HG03064 (cell line): ENCODE measurements around the gene NCAM1.

Experiments
- ATAC-seq: cut with Tn5 transposase; IDR thresholded peaks from one replicate; pipeline ENCODE4 v1.9.1; 2021; ENCODE audit warnings: low read depth; ENCODE audit not compliant: unreplicated experiment

Gene NCAM1

GRCh38 chr11:113193016-113193415 is 231.8 kb downstream of the NCAM1 start:
- no peak for ATAC-seq

- no peak for ATAC-seq
Observed at GRCh38 chr11:113193946-113194345, 232.7 kb downstream of the NCAM1 start.

- no peak for ATAC-seq
Observed at GRCh38 chr11:113195728-113196127, 234.5 kb downstream of the NCAM1 start.

- no peak for ATAC-seq
Observed at GRCh38 chr11:113197446-113197845, 236.2 kb downstream of the NCAM1 start.

- no peak for ATAC-seq
Observed at GRCh38 chr11:113198972-113199661, 237.9 kb downstream of the NCAM1 start.

DNA sequence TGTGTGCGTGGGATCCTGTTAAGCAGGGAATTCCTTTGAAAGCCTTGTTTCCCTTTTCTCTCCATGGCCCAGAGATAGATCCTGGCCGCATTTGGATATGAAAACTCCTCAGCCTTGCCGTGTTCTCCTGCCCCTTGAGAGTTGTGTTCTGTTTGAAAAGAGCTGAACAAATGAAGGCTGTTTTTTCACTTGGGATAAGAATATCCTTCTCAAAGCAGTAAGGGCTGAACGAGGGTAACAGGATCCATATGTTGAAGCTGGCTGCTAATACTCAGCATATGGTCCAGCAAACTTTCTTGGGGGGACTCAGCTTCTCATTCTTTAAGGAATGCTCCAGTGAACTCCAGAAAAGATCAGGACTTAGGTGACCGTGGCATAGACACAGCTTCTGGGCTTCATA is 238.6 kb downstream of the NCAM1 start:
- no peak for ATAC-seq

DNA sequence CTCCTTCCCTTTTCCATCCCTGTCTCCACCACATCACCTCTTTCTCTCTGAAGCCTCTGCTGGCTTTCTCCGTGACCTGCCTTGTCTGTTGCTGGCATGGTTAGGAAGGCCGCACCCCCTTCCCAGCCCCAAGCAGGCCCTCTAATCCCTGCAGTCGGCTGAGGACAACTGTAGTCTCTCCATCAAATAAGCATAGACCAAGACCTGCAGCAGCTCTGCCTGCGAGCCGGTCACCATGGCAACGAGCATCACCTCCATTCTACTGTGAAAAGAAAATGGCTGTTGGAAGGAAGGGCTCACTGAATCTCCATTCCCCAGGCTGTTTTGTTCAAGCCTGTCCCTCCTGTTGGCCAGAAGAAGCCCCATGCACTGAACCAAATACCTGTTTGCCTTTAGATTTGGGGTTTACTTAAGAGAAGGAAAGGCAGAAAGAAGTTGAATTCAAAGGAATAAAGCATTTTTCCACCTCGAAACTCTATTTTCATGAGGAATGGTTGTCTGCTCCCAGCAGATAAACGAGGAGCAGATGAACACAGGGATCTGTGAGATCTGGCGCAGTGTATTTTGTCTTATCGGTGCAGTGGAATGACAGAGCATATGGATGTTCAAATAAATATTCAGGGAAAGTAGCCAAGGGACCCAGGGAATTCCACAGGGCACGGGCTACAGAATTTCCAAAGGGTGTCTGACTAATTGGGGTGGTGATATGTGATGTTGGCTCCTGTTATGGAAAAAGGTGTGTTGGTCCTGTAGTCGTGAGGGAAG is 240.0 kb downstream of the NCAM1 start:
- no peak for ATAC-seq

DNA sequence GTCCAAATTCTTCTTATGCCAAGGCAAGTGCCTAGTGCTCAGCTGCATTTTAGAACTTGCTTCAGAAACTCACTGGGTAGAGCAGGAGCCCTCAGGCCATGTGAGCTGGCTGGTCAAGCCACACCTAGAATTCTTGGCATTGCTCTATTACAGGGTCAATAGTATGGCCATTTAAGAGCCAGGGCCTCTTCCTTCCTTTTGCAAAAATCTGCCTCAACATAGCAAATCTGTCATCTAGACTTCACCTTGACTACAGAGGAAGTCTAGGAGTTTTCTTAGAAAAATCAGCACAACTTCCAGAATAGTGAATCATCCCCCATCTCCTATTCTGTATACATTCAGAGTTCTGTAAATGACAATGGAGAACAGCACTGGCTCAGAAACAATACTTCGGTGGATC is 241.2 kb downstream of the NCAM1 start:
- no peak for ATAC-seq

- ATAC-seq, result no peak
Observed at GRCh38 chr11:113203141-113203753, 242.0 kb downstream of the NCAM1 start.

- ATAC-seq, result no peak
Observed at GRCh38 chr11:113204280-113204679, 243.1 kb downstream of the NCAM1 start.

DNA sequence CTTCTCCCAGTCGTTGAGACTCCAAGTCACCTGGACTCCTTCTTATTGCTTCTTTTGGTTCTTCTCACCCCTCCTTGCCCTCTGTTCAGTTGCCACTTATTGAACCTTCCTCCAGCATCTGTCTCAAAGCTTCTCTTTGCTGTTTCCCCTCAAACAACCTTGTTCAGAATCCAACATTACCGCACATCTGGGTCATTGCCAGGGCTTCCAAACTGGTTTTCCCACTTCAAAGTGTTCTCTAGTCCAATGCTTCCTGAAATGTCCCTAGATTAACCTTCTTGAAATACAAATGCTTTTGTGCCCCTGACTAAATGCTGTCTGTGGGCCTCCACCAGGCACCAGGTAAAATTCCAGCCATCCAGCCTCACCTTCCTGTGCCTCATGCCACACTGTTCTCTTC is 252.3 kb downstream of the NCAM1 start:
- no peak for ATAC-seq

GRCh38 chr11:113222241-113222640 is 261.0 kb downstream of the NCAM1 start:
- no peak for ATAC-seq

DNA sequence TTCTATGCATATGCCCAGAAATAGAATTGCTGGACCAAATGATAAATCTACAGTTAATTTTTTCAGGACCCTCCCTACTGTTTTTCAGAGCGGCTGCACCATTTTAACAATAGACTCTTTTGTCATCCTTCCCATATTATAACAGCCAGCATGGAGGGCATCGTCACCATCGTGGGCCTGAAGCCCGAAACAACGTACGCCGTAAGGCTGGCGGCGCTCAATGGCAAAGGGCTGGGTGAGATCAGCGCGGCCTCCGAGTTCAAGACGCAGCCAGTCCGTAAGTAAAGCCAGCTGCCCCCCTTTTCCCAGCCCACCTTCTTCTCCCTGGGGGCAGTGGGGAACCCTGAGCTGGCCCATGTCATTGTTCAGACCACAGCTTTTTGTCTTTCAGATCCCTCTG is 273.7 kb downstream of the NCAM1 start:
- no peak for ATAC-seq

DNA sequence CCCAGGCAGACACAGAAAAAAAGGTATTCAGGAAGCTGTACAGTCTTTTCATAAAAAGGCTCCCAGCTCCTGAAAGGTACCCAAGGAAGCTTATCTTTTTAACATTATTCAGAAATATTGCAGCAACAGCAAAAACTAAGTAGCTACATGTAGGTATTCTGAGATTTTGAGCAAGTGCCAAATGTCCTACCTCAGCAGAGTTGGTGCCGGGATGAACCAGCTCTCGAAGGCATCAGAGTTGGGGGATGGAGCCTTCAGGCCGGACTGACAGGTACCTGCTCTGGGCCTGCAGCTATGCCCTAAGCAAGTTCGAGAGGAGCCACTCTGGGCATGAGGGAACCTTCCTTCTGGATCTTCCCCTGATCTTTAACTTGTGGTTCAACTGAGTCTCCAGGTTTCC is 276.0 kb downstream of the NCAM1 start:
- ATAC-seq, result no peak

DNA sequence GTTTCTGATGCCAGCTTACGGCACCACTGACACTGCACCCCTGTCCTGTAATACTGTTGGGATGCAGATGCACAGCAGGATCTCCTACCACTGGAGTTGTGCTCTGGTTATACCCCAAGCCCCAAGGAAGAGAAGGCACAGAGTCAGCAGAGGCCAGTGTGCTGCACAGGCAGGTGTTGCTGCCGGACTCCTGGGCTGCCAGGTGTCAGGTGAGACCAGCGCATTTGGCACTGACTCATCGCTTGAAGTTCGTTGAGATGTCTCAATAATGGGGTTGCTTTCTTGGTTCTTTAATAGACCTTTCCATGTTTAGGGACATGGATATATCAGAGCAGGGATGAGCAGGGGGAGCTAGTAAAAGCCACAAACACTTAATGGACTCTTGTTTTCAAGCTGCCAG is 277.5 kb downstream of the NCAM1 start:
- ATAC-seq, result no peak

DNA sequence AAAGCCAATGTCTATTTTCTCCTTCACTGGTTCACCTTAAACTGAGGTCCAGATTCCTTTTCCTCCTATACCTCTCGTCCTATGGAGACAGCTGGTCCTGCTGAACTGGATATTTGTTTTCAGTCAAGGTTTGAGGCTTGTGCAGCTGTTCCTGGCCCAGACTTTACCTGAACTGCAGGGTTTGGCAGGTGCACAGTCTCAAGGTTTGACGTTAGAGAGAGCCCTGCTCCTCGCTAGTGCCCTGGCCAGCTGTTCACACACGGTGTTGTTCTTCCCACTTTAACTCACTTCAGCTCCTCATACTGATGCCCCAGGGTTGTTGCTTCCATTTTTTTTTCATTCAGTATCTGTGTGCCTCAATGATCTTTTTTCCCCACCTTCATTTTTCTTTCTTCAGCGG is 279.2 kb downstream of the NCAM1 start:
- no peak for ATAC-seq

DNA sequence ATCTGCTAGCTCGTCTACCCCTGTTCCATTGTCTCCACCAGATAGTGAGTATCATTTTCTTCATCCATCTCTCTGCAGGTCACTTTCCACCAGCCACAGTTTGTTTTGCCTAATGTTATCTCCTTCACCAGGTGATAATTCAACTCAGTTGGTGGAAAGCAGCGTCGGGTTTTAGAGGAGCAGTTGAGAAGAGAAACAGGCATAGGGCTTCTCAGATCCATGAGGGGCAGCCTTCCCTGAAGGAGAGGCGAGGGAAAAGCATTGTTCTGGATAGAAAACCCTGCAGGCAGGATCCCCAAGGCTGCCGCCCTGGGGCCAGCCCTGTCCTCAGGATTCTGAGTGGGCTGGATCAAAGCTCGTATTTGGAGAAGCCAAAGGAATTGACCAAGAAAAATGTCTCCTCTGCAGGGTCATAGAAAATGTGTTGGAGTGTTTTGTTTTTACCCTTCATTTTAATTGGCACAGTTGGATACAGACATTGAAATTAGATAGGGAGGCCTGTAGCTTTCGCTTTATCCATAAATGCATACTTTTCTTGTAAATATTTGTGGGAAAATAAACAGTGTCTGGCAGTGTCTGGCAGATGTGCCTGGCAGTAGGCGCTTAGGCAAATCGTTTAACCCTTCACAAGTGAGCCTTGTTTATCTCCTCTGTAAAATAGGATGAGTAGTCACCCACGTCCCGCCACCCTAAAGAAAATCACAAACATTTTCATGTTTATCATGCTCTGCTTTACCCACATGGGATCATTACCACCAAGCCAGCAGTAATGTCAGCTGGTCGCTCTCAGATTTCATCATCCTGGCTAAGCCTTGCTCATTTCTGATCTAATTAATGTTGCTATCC is 279.8 kb downstream of the NCAM1 start:
- no peak for ATAC-seq

DNA sequence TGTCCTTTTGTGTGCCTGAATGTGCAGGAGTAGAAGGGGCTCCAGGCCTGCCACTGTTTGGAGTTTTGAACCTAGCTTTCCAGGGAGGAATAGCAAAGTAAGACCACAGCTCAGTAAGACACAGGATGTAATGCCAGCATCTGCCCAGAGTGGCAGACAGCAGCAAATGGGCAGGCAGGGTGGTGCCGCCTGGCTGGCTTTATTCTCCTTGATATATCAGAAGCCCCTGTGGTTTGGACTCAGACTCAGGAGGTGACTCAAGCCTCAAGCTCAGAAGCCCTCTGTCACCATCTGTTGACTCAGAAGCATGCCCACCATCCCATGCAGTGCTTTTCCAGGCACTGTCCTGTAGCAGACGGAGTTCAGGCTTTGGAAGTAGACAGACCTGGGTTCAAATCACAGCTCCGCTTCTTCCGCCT is 280.4 kb downstream of the NCAM1 start:
- no peak for ATAC-seq

DNA sequence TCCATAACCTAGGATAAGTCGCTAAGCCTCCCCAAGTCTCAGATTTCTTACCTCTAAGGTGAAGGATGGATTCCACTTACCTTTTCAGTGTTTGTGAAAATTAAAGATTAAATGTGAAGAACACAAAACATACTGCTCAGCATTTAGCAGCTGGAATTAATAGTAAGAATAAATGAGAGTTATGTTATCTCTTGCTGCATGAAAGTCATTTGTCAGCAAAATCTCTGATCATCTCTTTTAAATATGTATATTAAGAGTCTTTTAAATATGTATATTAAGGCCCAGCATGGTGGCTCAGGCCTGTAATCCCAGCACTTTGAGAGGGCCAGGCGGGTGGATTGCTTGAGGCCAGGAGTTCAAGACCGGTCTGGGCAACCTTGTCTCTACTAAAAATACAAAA is 280.8 kb downstream of the NCAM1 start:
- ATAC-seq, result no peak

DNA sequence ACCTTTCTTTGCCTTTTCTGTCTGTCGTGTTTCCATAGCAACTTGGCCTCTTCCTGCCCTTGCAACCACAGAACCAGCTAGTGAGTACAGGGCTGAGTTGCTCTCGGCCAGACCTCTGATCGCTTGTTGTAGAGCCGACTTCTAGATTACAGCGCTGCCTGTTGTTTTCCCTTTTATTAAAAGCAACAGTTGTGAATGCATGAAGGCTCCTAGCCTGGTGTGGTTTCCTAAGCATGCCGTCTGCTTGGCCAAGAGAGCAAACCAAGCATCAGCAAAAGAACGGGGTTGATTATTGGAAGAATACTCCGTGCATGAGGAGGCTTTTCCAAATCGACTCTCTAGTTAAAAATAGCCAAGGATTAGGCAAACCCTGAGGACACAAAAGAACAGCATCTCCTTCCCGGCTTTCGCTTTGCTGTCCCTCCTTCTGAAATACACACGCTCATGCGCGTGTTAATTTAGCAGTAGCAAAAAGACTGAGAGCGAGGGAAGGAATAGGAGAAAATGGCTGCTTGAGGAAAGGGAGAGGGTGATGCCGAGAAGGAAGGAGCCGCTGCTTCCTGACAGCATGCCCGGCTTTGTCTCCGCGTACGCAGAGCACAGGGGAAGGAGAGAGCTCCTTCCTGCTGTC is 281.7 kb downstream of the NCAM1 start:
- ATAC-seq, result no peak
